CD8-positive, alpha-beta memory T cell (primary cell): Measurements from ENCODE around the gene OR51D1. TPM values are rescaled to one million over a fixed set of nuclear protein-coding genes. Genes with fewer than 3 reads are reported as not detected.

Experiments used
- CTCF ChIA-PET: fragments of 350-600 bp; sonication (Branson Sonifier 250); formaldehyde crosslinking; loops from one replicate; lab custom pipeline; 2021; ENCODE audit warnings: antibody characterized with exemption; lab: Charles Lee
- POLR2A ChIA-PET: fragments of 350-600 bp; sonication (Branson Sonifier 250); formaldehyde crosslinking; loops from one replicate; lab custom pipeline; 2021; ENCODE audit warnings: antibody characterized with exemption; lab: Charles Lee
- DNase-seq, 5 donors: peaks; one replicate each; pipeline versions ENCODE4 v3.0.0 to v3.0.0-alpha.2; 2020 to 2022; ENCODE audit warnings: mixed read lengths in 1 of 5
- H3K27ac ChIP-seq: one replicate; pipeline ENCODE4 v1.7.0; 2013; ENCODE audit warnings: low read depth, mild to moderate bottlenecking, low read length, moderate library complexity
- H3K27me3 ChIP-seq: 2 replicates; pipeline ENCODE4 v1.7.0; 2013; ENCODE audit warnings: low read length, mild to moderate bottlenecking; ENCODE audit not compliant: insufficient read depth, poor library complexity, severe bottlenecking
- H3K36me3 ChIP-seq: 2 replicates; pipeline ENCODE4 v1.7.0; 2013; ENCODE audit warnings: mild to moderate bottlenecking, low read length, moderate library complexity; ENCODE audit not compliant: insufficient read depth
- H3K4me1 ChIP-seq: 2 replicates; pipeline ENCODE4 v1.7.0; 2013; ENCODE audit warnings: mild to moderate bottlenecking, low read length, moderate library complexity; ENCODE audit not compliant: insufficient read depth
- H3K4me3 ChIP-seq: 2 replicates; pipeline ENCODE4 v1.7.0; 2013; ENCODE audit warnings: mild to moderate bottlenecking, low read length
- H3K9me3 ChIP-seq: 2 replicates; pipeline ENCODE4 v1.7.0; 2013; ENCODE audit warnings: mild to moderate bottlenecking, low read length
- H3K27ac Mint-ChIP-seq, 8 donors: one replicate each; pipeline ENCODE4 v1.8.0; 2020 to 2021; ENCODE audit warnings: mixed read lengths in 8 of 8, mild to moderate bottlenecking in 6 of 8, inconsistent platforms in 3 of 8, moderate library complexity in 3 of 8
- H3K27me3 Mint-ChIP-seq, 2 donors: one replicate each; pipeline ENCODE4 v1.8.0; 2020 to 2021; ENCODE audit warnings: mixed read lengths in 2 of 2, mild to moderate bottlenecking in 1 of 2, moderate library complexity in 1 of 2
- H3K36me3 Mint-ChIP-seq, 3 donors: one replicate each; pipeline ENCODE4 v1.8.0; 2020 to 2021; ENCODE audit warnings: mixed read lengths in 3 of 3, inconsistent platforms in 1 of 3, mild to moderate bottlenecking in 1 of 3
- H3K4me1 Mint-ChIP-seq, 3 donors: one replicate each; pipeline ENCODE4 v1.8.0; 2020 to 2021; ENCODE audit warnings: mixed read lengths in 3 of 3, inconsistent platforms in 1 of 3, mild to moderate bottlenecking in 1 of 3
- H3K4me3 Mint-ChIP-seq, 7 donors: one replicate each; pipeline ENCODE4 v1.8.0; 2020 to 2021; ENCODE audit warnings: mixed read lengths in 7 of 7, mild to moderate bottlenecking in 6 of 7, moderate library complexity in 4 of 7, inconsistent platforms in 2 of 7
- H3K9me3 Mint-ChIP-seq, 5 donors: one replicate each; pipeline ENCODE4 v1.8.0; 2020 to 2022; ENCODE audit warnings: mixed read lengths in 5 of 5, mild to moderate bottlenecking in 3 of 5, moderate library complexity in 2 of 5, inconsistent platforms in 1 of 5
- polyA plus RNA-seq: library from polyadenylated mRNA; unstranded; fragments of 300-500 nt; fragmentation: Illumina TruSeq; gene quantifications from one replicate; pipeline ENCODE4 v1.2.3, GENCODE V29; 2021
- total RNA-seq, 2 experiments: library from RNA; stranded (reverse); gene quantifications; one replicate each; pipeline ENCODE4 v1.2.3, GENCODE V29; 2021

Gene OR51D1
- total and polyA plus RNA-seq, 3 experiments from 2014 or later, result not detected

DNA sequence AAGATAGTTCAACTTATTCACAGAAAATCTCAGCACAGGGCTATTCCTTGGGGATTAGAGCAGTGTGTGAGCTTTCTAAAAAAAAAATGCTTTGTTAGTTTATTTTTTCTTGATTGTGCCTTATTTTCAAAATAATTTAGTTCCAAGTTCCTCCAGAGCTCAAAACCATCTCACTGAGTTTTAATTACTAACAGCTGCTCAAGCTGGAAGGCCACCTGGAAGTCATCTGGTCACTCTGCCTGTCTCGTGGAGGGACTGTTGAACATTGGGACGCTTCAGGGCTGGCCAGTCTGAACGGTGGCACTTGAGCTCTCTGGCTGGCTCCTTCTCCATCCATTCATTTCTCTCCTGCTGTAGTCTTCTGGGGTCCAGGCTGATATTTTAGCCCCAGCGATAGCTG, 10.5 kb downstream of the OR51D1 start:
- Histone ChIP-seq H3K27ac (no peak overlapping the region), H3K4me3 (no peak overlapping the region), H3K27me3 (no peaks in the 10 kb centered on the region), H3K9me3 (no peaks in the 10 kb centered on the region), H3K4me1 (no peaks in the 10 kb centered on the region), H3K36me3 (no peaks in the 10 kb centered on the region)
- Mint-ChIP-seq H3K36me3 (no peaks in the 10 kb centered on the region), H3K4me1 (no peaks in the 10 kb centered on the region), H3K27ac (no peak overlapping the region), H3K27me3 (peaks cover 4 to 8% of the 10 kb centered on the region in 2 donors), H3K9me3 (no peaks in the 10 kb centered on the region), H3K4me3 (no peak overlapping the region)
- CTCF ChIA-PET, result interaction anchor here (4.2 kb wide), 1 partner anchor 10 kb away, joined by 23 read pairs; the partner anchor contains the start of gene OR51D1
- DNase-seq, result no peak
- POLR2A ChIA-PET, result no interaction called here

DNA sequence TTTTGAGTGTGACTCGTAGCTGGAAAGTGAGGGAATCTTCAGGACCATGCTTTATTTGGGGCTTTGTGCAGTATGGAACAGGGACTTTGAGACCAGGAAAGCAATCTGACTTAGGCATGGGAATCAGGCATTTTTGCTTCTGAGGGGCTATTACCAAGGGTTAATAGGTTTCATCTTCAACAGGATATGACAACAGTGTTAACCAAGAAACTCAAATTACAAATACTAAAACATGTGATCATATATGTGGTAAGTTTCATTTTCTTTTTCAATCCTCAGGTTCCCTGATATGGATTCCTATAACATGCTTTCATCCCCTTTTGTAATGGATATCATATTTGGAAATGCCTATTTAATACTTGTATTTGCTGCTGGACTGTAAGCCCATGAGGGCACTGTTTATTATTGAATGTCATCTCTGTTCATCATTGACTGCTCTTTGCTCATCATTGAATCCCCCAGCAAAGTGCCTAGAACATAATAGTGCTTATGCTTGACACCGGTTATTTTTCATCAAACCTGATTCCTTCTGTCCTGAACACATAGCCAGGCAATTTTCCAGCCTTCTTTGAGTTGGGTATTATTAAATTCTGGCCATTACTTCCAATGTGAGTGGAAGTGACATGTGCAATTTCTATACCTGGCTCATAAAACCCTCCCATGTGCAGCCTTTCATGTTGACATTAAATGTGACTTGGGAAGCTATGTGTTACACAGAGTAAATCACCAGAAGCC, 17.5 kb downstream of the OR51D1 start:
- POLR2A ChIA-PET, result no interaction called here
- no peak overlapping the region for H3K27ac Mint-ChIP-seq

DNA sequence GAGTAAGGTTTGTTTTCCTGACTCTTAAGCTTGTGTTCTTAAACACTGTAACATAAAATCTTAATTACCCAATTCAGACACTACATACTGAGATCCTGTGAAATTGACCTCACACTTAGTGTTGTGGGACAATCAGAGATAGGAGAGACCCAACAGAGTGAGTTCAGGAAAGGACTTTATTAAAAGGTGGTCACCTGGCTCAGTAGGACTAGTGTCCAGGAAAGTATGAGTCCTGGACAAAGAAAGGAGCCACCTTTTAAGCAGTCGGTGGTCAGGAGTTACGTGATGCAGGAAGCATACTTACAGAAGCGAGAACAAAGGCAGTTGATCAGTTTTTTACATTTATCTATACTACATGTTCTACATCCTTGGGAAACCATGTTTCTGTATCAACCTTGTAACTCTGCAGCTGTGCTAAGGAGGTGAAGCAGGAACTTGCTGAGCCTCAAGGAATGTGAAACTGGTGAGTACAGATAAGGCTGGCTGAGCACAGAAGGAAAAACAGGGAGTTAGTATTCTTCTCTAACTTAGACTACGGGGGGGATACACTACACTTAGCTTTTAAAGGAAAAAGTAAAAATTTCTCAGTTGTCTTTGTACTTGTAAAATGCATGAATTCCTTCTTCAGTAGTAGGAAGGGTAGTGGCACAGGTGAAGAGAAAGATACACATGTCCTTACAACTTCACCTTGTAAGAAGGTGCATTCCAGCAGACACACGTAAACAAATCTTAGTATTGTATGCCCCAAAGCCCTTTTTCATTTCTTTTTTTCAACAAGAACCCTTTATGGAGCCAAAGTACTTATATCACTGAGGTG, 21.6 kb downstream of the OR51D1 start:
- no peaks in the 10 kb centered on the region for H3K4me1 ChIP-seq
- H3K27ac ChIP-seq, result no peak overlapping the region
- H3K4me1 Mint-ChIP-seq, result no peaks in the 10 kb centered on the region
- H3K36me3 Mint-ChIP-seq, result no peaks in the 10 kb centered on the region
- peaks cover 12 to 15% of the 10 kb centered on the region in 2 donors for H3K27me3 Mint-ChIP-seq
- no peak overlapping the region for H3K4me3 ChIP-seq
- no peaks in the 10 kb centered on the region for H3K27me3 ChIP-seq
- H3K9me3 Mint-ChIP-seq, result no peaks in the 10 kb centered on the region
- ChIA-PET POLR2A (no interaction called here), CTCF (no interaction called here)
- no peaks in the 10 kb centered on the region for H3K36me3 ChIP-seq
- H3K27ac Mint-ChIP-seq, result no peak overlapping the region
- H3K4me3 Mint-ChIP-seq, result no peak overlapping the region
- no peaks in the 10 kb centered on the region for H3K9me3 ChIP-seq
- DNase-seq, result no peak

More for the DNA sequence above, 17.5 kb downstream of the OR51D1 start:
- H3K27ac ChIP-seq, result no peak overlapping the region
- Mint-ChIP-seq H3K4me1 (no peaks in the 10 kb centered on the region), H3K36me3 (no peaks in the 10 kb centered on the region), H3K4me3 (no peak overlapping the region), H3K9me3 (no peaks in the 10 kb centered on the region), H3K27me3 (peaks cover 3% of the 10 kb centered on the region in 2 donors)
- H3K9me3 ChIP-seq, result no peaks in the 10 kb centered on the region
- no peak overlapping the region for H3K4me3 ChIP-seq
- H3K27me3 ChIP-seq, result no peaks in the 10 kb centered on the region
- CTCF ChIA-PET, result no interaction called here
- no peaks in the 10 kb centered on the region for H3K4me1 ChIP-seq
- no peaks in the 10 kb centered on the region for H3K36me3 ChIP-seq
- DNase-seq, result no peak

DNA sequence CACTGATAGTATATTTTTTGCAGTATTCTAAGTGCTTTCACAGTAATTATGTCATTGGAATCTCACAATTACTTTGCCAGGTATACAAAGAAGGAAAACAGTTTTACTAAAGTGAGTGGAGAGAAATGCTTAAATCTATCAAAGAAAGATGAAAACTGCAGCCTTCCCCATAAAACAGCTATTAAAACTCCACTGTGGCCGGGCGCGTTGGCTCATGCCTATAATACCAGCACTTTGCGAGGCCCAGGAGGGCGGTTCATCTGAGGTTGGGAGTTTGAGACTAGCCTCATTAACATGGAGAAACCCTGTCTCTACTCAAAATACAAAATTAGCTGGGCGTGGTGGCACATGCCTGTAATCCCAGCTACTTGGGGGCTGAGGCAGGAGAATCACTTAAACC, 25.6 kb downstream of the OR51D1 start:
- Mint-ChIP-seq H3K9me3 (no peaks in the 10 kb centered on the region), H3K36me3 (no peaks in the 10 kb centered on the region), H3K27me3 (peaks cover 11 to 15% of the 10 kb centered on the region in 2 donors), H3K4me1 (no peaks in the 10 kb centered on the region), H3K27ac (no peak overlapping the region), H3K4me3 (no peak overlapping the region)
- Histone ChIP-seq H3K27ac (no peak overlapping the region), H3K36me3 (no peaks in the 10 kb centered on the region), H3K27me3 (no peaks in the 10 kb centered on the region), H3K9me3 (no peaks in the 10 kb centered on the region), H3K4me1 (no peaks in the 10 kb centered on the region), H3K4me3 (no peak overlapping the region)
- no peak for DNase-seq
- CTCF ChIA-PET, result no interaction called here
- POLR2A ChIA-PET, result no interaction called here

DNA sequence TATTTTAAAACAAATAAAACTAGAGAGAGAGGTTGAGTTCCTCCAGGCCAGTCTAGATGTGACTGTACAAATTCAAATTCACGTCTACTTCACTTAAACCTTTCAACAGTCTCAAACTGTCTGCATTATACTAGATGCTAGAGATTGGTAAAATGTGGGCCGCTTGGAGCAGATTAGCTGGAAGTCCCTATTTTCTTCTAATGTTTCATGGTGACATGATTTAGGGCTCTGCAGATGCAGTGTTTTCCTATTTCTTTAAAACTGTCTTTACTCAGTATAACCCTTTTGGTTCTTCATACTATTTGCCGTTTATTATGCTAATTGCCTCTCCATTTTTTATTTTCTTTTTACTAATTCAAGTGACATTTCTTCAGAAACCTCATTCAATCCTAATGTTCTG, 26.9 kb downstream of the OR51D1 start:
- H3K4me1 ChIP-seq, result no peaks in the 10 kb centered on the region
- H3K27me3 ChIP-seq, result no peaks in the 10 kb centered on the region
- H3K27ac ChIP-seq, result no peak overlapping the region
- Mint-ChIP-seq H3K36me3 (no peaks in the 10 kb centered on the region), H3K27ac (no peak overlapping the region), H3K9me3 (no peaks in the 10 kb centered on the region), H3K27me3 (peaks cover 11 to 15% of the 10 kb centered on the region in 2 donors), H3K4me1 (no peaks in the 10 kb centered on the region), H3K4me3 (no peak overlapping the region)
- no peaks in the 10 kb centered on the region for H3K9me3 ChIP-seq
- H3K4me3 ChIP-seq, result no peak overlapping the region
- no peak for DNase-seq
- H3K36me3 ChIP-seq, result no peaks in the 10 kb centered on the region
- ChIA-PET POLR2A (no interaction called here), CTCF (no interaction called here)

DNA sequence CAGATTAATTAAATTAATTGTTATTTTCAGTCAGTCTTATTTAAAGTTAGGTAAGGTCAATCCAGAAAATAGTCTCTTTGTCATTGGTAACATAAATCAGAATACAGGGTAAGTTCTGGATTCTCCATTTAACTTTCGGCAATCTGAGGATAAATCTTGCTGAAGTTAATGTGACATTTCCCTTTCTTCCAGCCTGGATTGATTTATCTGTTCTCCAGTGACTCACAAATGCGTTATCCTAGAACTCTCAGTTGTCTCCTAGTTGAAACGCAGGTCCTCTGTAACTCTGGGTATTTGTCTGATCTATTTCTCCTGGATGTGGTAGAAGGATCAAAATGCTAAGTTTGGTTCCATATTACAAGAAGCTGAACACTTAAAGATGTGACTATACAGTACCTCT, 27.5 kb downstream of the OR51D1 start:
- ChIA-PET CTCF (no interaction called here), POLR2A (no interaction called here)
- Histone ChIP-seq H3K36me3 (no peaks in the 10 kb centered on the region), H3K27ac (no peak overlapping the region), H3K4me3 (no peak overlapping the region), H3K27me3 (no peaks in the 10 kb centered on the region), H3K4me1 (no peaks in the 10 kb centered on the region), H3K9me3 (no peaks in the 10 kb centered on the region)
- H3K4me1 Mint-ChIP-seq, result no peaks in the 10 kb centered on the region
- no peak for DNase-seq
- no peak overlapping the region for H3K4me3 Mint-ChIP-seq
- no peak overlapping the region for H3K27ac Mint-ChIP-seq
- peaks cover 0 to 2% (median 0%) of the 10 kb centered on the region in 5 donors for H3K9me3 Mint-ChIP-seq
- no peaks in the 10 kb centered on the region for H3K36me3 Mint-ChIP-seq
- peaks cover 14 to 15% of the 10 kb centered on the region in 2 donors for H3K27me3 Mint-ChIP-seq

DNA sequence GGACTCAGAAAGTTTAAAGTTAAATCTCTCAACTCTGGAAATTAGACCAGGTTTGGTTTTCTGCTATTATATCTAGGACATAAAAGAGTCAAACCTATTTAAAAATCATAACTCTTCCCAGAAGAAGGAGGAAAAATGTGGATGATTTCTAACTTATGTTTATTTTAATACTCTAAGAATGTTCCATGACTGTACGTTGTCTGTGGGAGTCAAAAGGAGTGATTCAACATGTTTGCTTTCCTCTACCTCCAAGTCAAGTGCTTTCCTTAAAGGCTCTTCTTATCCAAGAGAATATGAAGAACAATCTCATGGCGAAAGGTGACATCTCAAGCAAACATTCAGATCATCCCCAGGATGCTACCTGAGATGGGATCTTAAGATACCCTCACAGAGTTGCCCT, 28.1 kb downstream of the OR51D1 start:
- H3K4me1 Mint-ChIP-seq, result no peaks in the 10 kb centered on the region
- ChIA-PET POLR2A (no interaction called here), CTCF (no interaction called here)
- H3K36me3 Mint-ChIP-seq, result no peaks in the 10 kb centered on the region
- peaks cover 0 to 2% (median 0%) of the 10 kb centered on the region in 5 donors for H3K9me3 Mint-ChIP-seq
- H3K4me1 ChIP-seq, result no peaks in the 10 kb centered on the region
- H3K27ac Mint-ChIP-seq, result no peak overlapping the region
- H3K27ac ChIP-seq, result no peak overlapping the region
- no peak overlapping the region for H3K4me3 ChIP-seq
- H3K36me3 ChIP-seq, result no peaks in the 10 kb centered on the region
- no peaks in the 10 kb centered on the region for H3K27me3 ChIP-seq
- H3K27me3 Mint-ChIP-seq, result peaks cover 12 to 14% of the 10 kb centered on the region in 2 donors
- no peak for DNase-seq
- H3K4me3 Mint-ChIP-seq, result no peak overlapping the region
- H3K9me3 ChIP-seq, result no peaks in the 10 kb centered on the region

DNA sequence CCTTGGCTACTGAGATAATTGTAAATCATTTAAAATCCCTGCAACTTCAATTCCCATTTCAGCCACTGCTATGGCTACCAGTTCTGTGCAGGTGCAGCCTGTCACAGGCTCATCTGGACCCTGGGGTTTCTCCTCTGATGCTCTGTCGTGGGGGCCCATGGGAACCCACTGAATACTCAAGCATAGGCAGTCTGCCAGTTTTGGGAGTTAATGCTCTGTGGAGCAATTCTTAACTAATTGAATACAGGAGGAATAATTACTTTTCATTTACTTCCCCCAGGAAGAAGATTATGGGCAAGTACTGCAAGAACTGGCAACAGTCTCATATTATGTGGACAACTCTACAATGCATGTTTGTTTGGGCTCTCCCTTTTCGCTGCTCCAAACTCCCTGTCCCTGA, 34.5 kb downstream of the OR51D1 start:
- no peak overlapping the region for H3K27ac ChIP-seq
- H3K4me1 ChIP-seq, result no peaks in the 10 kb centered on the region
- no peaks in the 10 kb centered on the region for H3K27me3 ChIP-seq
- ChIA-PET POLR2A (no interaction called here), CTCF (no interaction called here)
- no peaks in the 10 kb centered on the region for H3K36me3 ChIP-seq
- no peaks in the 10 kb centered on the region for H3K36me3 Mint-ChIP-seq
- no peak overlapping the region for H3K27ac Mint-ChIP-seq
- no peaks in the 10 kb centered on the region for H3K4me1 Mint-ChIP-seq
- H3K9me3 ChIP-seq, result no peaks in the 10 kb centered on the region
- H3K4me3 ChIP-seq, result no peak overlapping the region
- H3K9me3 Mint-ChIP-seq, result peaks cover 0 to 2% (median 0%) of the 10 kb centered on the region in 5 donors
- peaks cover 10 to 31% of the 10 kb centered on the region in 2 donors for H3K27me3 Mint-ChIP-seq
- DNase-seq, result no peak
- no peak overlapping the region for H3K4me3 Mint-ChIP-seq
